ENCODE results near the gene HES2. TPM values are rescaled to one million over a fixed set of nuclear protein-coding genes. Genes with fewer than 3 reads are reported as not detected.
"Not testable (repeated sequence)": the region's sequence is repeated elsewhere in the genome, so short reads cannot be mapped to it uniquely, and the experiment has no call there.

HES2 gene
- total and polyA plus RNA-seq, 4 donors, result 0.10 TPM; not detected in 3

GRCh38 chr1:6396998-6397397 is 22.7 kb downstream of the HES2 start:
- Histone ChIP-seq H3K27me3 (ENCODE audit: control insufficient read depth in 4 of 4, insufficient read depth in 4 of 4, low read length in 3 of 4) (no peaks in the 10 kb centered on the region), H3K9me3 (ENCODE audit: control insufficient read depth in 4 of 4, low read length in 3 of 4) (no peaks in the 10 kb centered on the region), H3K36me3 (ENCODE audit: control insufficient read depth in 4 of 4, insufficient read depth in 3 of 4, low read depth in 1 of 4, low read length in 3 of 4) (no peaks in the 10 kb centered on the region), H3K4me1 (ENCODE audit: control insufficient read depth in 4 of 4, insufficient read depth in 4 of 4, low read length in 3 of 4) (peaks cover 3 to 13% (median 12%) of the 10 kb centered on the region in 4 donors), H3K9ac (ENCODE audit: low read depth in 1 of 2, low read length in 2 of 2) (no peak overlapping the region), H3K4me3 (ENCODE audit: low read depth in 1 of 3, low read length in 3 of 3) (no peak overlapping the region), H3K27ac (ENCODE audit: low read depth in 1 of 2, low read length in 2 of 2) (no peak overlapping the region)
- no peak for TF ChIP-seq HNF4G (IDR thresholded peaks at IDR 0.05)
- peak in 1 of 2 donors; percentile 14 for TF ChIP-seq RAD21 (IDR thresholded peaks at IDR 0.05)
- TF ChIP-seq FOXA1 (IDR thresholded peaks at IDR 0.05), result no peak
- DNase-seq (ENCODE audit: low spot score), result no peak

- H3K4me3 ChIP-seq (ENCODE audit: low read depth in 1 of 3, low read length in 3 of 3); DNase-seq (ENCODE audit: low spot score): not testable (repeated sequence)
- peaks cover 3 to 20% (median 15%) of the 10 kb centered on the region in 4 donors for H3K4me1 ChIP-seq (ENCODE audit: control insufficient read depth in 4 of 4, insufficient read depth in 4 of 4, low read length in 3 of 4)
These were observed 23.9 kb downstream of the HES2 start for GRCh38 chr1:6395781-6396244.

GRCh38 chr1:6395130-6395529 is 24.6 kb downstream of the HES2 start:
- not testable (repeated sequence) for H3K9ac ChIP-seq (ENCODE audit: low read depth in 1 of 2, low read length in 2 of 2); H3K9me3 ChIP-seq (ENCODE audit: control insufficient read depth in 4 of 4, low read length in 3 of 4); DNase-seq (ENCODE audit: low spot score); H3K36me3 ChIP-seq (ENCODE audit: control insufficient read depth in 4 of 4, insufficient read depth in 3 of 4, low read depth in 1 of 4, low read length in 3 of 4); H3K4me3 ChIP-seq (ENCODE audit: low read depth in 1 of 3, low read length in 3 of 3); H3K27ac ChIP-seq (ENCODE audit: low read depth in 1 of 2, low read length in 2 of 2); H3K27me3 ChIP-seq (ENCODE audit: control insufficient read depth in 4 of 4, insufficient read depth in 4 of 4, low read length in 3 of 4)
- WGBS, result 95% methylated on average over 8 of the region's 8 CpGs
- H3K4me1 ChIP-seq (ENCODE audit: control insufficient read depth in 4 of 4, insufficient read depth in 4 of 4, low read length in 3 of 4), result peaks cover 3 to 20% (median 15%) of the 10 kb centered on the region in 4 donors

More at GRCh38 chr1:6395781-6396244, 23.9 kb downstream of the HES2 start:
- not testable (repeated sequence) for H3K9me3 ChIP-seq (ENCODE audit: control insufficient read depth in 4 of 4, low read length in 3 of 4); H3K27ac ChIP-seq (ENCODE audit: low read depth in 1 of 2, low read length in 2 of 2); H3K9ac ChIP-seq (ENCODE audit: low read depth in 1 of 2, low read length in 2 of 2); H3K27me3 ChIP-seq (ENCODE audit: control insufficient read depth in 4 of 4, insufficient read depth in 4 of 4, low read length in 3 of 4); H3K36me3 ChIP-seq (ENCODE audit: control insufficient read depth in 4 of 4, insufficient read depth in 3 of 4, low read depth in 1 of 4, low read length in 3 of 4)
- 96% methylated on average over 34 of the region's 34 CpGs for WGBS

- Histone ChIP-seq H3K4me1 (ENCODE audit: control insufficient read depth in 4 of 4, insufficient read depth in 4 of 4, low read length in 3 of 4) (peaks cover 3 to 20% (median 15%) of the 10 kb centered on the region in 4 donors), H3K27me3 (ENCODE audit: control insufficient read depth in 4 of 4, insufficient read depth in 4 of 4, low read length in 3 of 4) (no peaks in the 10 kb centered on the region), H3K36me3 (ENCODE audit: control insufficient read depth in 4 of 4, insufficient read depth in 3 of 4, low read depth in 1 of 4, low read length in 3 of 4) (no peaks in the 10 kb centered on the region), H3K4me3 (ENCODE audit: low read depth in 1 of 3, low read length in 3 of 3) (peak within 1 kb of the TSS; percentile 15 to 83 (median 42)), H3K27ac (ENCODE audit: low read depth in 1 of 2, low read length in 2 of 2) (peak within 1 kb of the TSS; percentile 97 to 99), H3K9me3 (ENCODE audit: control insufficient read depth in 4 of 4, low read length in 3 of 4) (no peaks in the 10 kb centered on the region), H3K9ac (ENCODE audit: low read depth in 1 of 2, low read length in 2 of 2) (peak within 1 kb of the TSS in 1 of 2 donors; percentile 2)
- DNase-seq (ENCODE audit: low spot score), result peak; percentile 93
- WGBS, result under 1% methylated on average over 87 of the region's 87 CpGs
- TF ChIP-seq HNF4G (IDR thresholded peaks at IDR 0.05) (no peak), GABPA (IDR thresholded peaks at IDR 0.05 in 1 of 2, conservative IDR thresholded peaks at IDR 0.05 in 1 of 2) (peak in 1 of 2 donors; percentile 47), YY1 (IDR thresholded peaks at IDR 0.05) (peak; percentile 13), REST (IDR thresholded peaks at IDR 0.05) (peak; percentile 29), JUND (IDR thresholded peaks at IDR 0.05) (no peak), TAF1 (conservative IDR thresholded peaks at IDR 0.05) (no peak), FOXA1 (IDR thresholded peaks at IDR 0.05) (no peak), RXRA (IDR thresholded peaks at IDR 0.05) (no peak), NR2F2 (IDR thresholded peaks at IDR 0.05) (no peak), ATF3 (IDR thresholded peaks at IDR 0.05) (no peak), ZBTB33 (IDR thresholded peaks at IDR 0.05) (no peak), FOXA2 (IDR thresholded peaks at IDR 0.05) (no peak), RAD21 (IDR thresholded peaks at IDR 0.05) (peak; percentile 18 to 33), HNF4A (conservative IDR thresholded peaks at IDR 0.05) (no peak), EGR1 (IDR thresholded peaks at IDR 0.05; ENCODE audit: low read depth in 2 of 2) (no peak), MAX (IDR thresholded peaks at IDR 0.05) (peak; percentile 74)
These were observed 26.1 kb downstream of the HES2 start, which contains the start of gene ACOT7 for GRCh38 chr1:6393400-6394187. TSS of gene ACOT7 (minus strand) at chr1:6393767. CDS start at chr1:6393399, 368 bp downstream.

Measured in liver (tissue), 9 donors.